Effector CD8-positive, alpha-beta T cell (primary cell): ENCODE results near the gene SMCO2.
A peak's percentile ranks its signal among the peaks of the same experiment; 100 is the strongest.

Experiments used
- DNase-seq: peaks from one replicate; lab custom pipeline; 2025; lab: John Stamatoyannopoulos, UW
- total RNA-seq, 4 experiments: gene quantifications; one replicate each; lab custom pipeline; 2026; lab: John Stamatoyannopoulos, UW

Gene SMCO2
- 0 reads per million in 4 experiments for total RNA-seq

- DNase-seq: no peak
Observed at GRCh38 chr12:27446436-27446835, at the start of gene SMCO2. Gene SMCO2, plus strand, starts transcription at chr12:27446736. Its CDS starts 23,896 bp downstream, at chr12:27470632.

- no peak for DNase-seq
Observed at GRCh38 chr12:27398466-27398865, 48.1 kb upstream of the SMCO2 start.

GRCh38 chr12:27399074-27399473 is 47.5 kb upstream of the SMCO2 start:
- no peak for DNase-seq

- no peak for DNase-seq
Observed at GRCh38 chr12:27400856-27401354, 45.6 kb upstream of the SMCO2 start.

- no peak for DNase-seq
Observed at GRCh38 chr12:27412047-27412446, 34.5 kb upstream of the SMCO2 start.

- no peak for DNase-seq
Observed at GRCh38 chr12:27422697-27423096, 23.8 kb upstream of the SMCO2 start.

GRCh38 chr12:27424631-27425230 is 21.8 kb upstream of the SMCO2 start:
- no peak for DNase-seq

GRCh38 chr12:27425306-27425705 is 21.2 kb upstream of the SMCO2 start:
- no peak for DNase-seq

- DNase-seq: no peak
Observed at GRCh38 chr12:27426743-27427487, 19.6 kb upstream of the SMCO2 start.

- no peak for DNase-seq
Observed at GRCh38 chr12:27427824-27428223, 18.7 kb upstream of the SMCO2 start.

GRCh38 chr12:27428466-27428865 is 18.1 kb upstream of the SMCO2 start:
- DNase-seq: no peak

- no peak for DNase-seq
Observed at GRCh38 chr12:27429606-27430005, 16.9 kb upstream of the SMCO2 start.

GRCh38 chr12:27431185-27431584 is 15.4 kb upstream of the SMCO2 start:
- no peak for DNase-seq

- DNase-seq: peak; percentile 21
Observed at GRCh38 chr12:27434673-27435565, 11.6 kb upstream of the SMCO2 start.

GRCh38 chr12:27436029-27436428 is 10.5 kb upstream of the SMCO2 start:
- no peak for DNase-seq

- no peak for DNase-seq
Observed at GRCh38 chr12:27436768-27437167, 9.8 kb upstream of the SMCO2 start.

- no peak for DNase-seq
Observed at GRCh38 chr12:27437839-27438238, 8.7 kb upstream of the SMCO2 start.

GRCh38 chr12:27447761-27448160 is 1.2 kb downstream of the SMCO2 start:
- no peak for DNase-seq

- DNase-seq: no peak
Observed at GRCh38 chr12:27449026-27449425, 2.5 kb downstream of the SMCO2 start.

GRCh38 chr12:27449893-27450534 is 3.5 kb downstream of the SMCO2 start:
- DNase-seq: no peak

- DNase-seq: no peak
Observed at GRCh38 chr12:27451036-27451825, 4.7 kb downstream of the SMCO2 start.
